Measurements from ENCODE around the gene BPIFB1.

BPIFB1 gene, protein sequence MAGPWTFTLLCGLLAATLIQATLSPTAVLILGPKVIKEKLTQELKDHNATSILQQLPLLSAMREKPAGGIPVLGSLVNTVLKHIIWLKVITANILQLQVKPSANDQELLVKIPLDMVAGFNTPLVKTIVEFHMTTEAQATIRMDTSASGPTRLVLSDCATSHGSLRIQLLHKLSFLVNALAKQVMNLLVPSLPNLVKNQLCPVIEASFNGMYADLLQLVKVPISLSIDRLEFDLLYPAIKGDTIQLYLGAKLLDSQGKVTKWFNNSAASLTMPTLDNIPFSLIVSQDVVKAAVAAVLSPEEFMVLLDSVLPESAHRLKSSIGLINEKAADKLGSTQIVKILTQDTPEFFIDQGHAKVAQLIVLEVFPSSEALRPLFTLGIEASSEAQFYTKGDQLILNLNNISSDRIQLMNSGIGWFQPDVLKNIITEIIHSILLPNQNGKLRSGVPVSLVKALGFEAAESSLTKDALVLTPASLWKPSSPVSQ

GRCh38 chr20:33282991-33283555 is at the start of gene BPIFB1:
Gene BPIFB1, plus strand, starts transcription at chr20:33283214. Its CDS starts 2,860 bp downstream, at chr20:33286074.
- DNase-seq = no peak

DNA sequence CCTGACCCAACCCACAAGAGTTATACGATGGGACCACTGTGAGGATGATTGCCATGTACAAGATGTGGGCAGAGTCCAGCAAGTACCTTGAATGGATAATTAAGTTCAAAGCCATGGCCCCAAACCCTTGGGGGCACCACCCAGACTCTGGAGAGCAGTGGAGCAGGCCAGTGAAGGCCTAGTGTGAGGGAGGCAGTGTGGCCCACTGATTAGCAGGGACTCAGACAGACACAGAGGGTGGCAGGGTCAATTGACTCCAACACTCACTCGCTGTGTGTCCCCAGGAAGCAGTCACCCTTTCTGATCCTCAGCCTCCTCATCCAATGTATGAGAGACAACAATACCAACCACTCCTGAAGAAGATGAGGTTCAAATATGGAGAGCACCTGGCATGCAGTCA is 49.0 kb upstream of the BPIFB1 start:
- DNase-seq = no peak

GRCh38 chr20:33235696-33236095 is 47.3 kb upstream of the BPIFB1 start, which contains the start of gene BPIFA1:
Gene BPIFA1, plus strand, starts transcription at chr20:33235996. Its CDS starts 1,716 bp downstream, at chr20:33237712.
- no peak for DNase-seq

- no peak for DNase-seq
These were observed 46.7 kb upstream of the BPIFB1 start for GRCh38 chr20:33236351-33236750.

GRCh38 chr20:33237989-33238388 is 45.0 kb upstream of the BPIFB1 start:
- no peak for DNase-seq

- no peak for DNase-seq
These were observed 43.6 kb upstream of the BPIFB1 start for GRCh38 chr20:33239418-33239817.

DNA sequence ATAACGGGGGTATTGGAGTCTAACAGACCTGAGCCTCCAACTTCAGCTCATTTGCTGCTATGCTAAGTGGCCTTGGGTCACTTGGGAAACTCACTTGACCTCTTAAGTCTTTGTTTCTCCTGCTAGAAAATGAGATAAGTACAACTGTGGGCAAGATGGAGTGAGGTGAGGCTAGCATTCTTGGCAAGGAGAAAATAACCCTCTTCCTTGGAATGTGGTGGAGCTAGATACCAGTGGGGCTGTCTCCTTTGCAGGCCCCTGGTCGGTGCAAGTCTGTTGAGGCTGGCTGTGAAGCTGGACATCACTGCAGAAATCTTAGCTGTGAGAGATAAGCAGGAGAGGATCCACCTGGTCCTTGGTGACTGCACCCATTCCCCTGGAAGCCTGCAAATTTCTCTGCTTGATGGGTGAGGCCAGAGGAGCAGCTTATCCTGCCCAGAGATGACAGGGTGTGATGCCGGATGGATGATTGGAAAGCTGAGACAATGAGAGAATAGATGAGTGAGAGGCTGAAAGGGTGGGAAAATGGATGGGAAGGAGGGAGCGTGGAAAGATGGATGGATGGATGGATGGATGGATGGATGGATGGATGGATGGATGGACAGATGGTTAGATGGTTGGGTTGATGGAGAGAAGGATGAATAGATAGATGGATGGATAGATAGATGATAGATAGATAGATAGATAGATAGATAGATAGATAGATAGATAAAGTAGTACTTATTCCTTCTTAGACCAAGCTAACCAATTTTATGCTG is 42.9 kb upstream of the BPIFB1 start:
- DNase-seq = no peak

- no peak for DNase-seq
These were observed 42.1 kb upstream of the BPIFB1 start for GRCh38 chr20:33240923-33241322.

- no peak for DNase-seq
These were observed 40.5 kb upstream of the BPIFB1 start for GRCh38 chr20:33242319-33243100.

DNA sequence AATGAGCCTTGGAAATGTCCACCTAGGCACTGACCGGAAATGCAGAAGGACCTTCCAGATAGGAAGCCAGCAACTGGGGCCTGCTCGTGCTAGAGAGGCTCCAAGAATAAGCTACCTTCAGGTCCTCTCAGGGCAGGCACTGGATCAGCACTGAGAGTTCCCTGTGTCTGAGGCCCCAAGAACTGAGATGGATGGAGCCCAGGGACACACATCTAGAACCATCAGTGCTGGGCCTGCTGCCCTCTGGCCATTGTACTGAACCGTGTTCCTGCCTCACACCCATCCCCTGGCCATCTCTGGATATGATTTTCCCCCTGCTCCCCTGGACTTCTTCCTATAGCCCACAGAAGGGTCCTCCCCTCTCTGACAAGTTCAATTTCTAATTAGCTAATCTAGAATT is 36.9 kb upstream of the BPIFB1 start:
- no peak for DNase-seq

DNA sequence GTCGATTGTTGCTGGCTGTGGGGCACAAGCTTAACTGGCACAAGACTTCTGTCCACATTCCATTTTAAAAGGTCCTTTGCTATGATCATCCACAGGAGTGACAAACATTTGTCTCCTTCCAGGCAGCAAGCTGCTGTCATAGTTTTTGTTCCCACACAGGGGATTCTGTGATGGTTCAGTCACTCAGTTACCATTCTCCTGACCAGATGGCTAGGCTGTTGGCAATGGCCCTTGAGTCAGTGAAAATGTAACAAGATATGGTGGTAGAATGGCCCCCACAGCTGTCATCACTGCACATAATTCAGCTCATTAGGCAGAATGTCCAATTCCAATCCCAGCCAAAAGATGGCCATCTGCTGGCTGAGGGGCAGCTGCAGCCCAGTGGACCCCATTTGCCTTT is 33.6 kb upstream of the BPIFB1 start:
- no peak for DNase-seq

GRCh38 chr20:33250666-33251065 is 32.3 kb upstream of the BPIFB1 start:
- no peak for DNase-seq

GRCh38 chr20:33251496-33251895 is 31.5 kb upstream of the BPIFB1 start:
- DNase-seq = no peak

DNA sequence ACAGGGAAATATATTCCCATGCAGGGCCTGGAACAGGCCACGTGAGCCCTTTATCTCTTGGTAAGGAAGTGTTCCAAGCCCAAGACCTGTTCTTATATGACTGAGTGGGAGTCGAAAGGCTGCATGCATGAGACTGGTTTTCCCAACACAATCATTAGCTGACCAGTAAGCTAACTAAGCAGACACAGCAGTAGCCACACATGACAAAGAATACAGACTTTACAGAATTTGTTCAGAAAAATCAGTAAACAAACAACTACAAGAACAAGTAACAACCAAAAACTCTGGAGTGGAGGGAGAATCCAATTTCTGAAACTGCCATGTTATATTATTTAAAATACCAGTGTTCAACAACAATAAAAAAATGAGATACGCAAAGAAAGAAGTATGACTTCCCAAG is 30.6 kb upstream of the BPIFB1 start:
- no peak for DNase-seq

- DNase-seq = no peak
These were observed 28.0 kb upstream of the BPIFB1 start for GRCh38 chr20:33255005-33255404.

- no peak for DNase-seq
These were observed 25.8 kb upstream of the BPIFB1 start for GRCh38 chr20:33257237-33257636.

DNA sequence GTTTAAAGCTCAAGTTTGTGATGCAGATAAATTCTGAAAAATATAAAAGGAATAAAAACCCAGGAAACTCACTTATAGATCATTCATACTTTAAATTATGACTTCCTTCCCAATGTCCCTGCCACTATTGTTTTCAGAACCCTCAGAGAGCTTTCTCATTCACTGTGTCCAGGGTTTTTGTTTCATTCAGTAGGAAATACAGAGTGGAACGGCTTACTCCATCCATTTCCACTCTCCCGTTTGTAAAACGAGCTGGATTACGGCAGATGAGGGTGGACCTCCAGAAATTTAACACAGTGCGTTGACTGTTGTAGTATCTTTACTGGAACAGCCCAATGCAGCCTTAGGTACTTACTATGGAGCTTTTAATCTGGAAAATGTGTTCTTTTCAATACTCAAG is 23.6 kb upstream of the BPIFB1 start:
- no peak for DNase-seq

DNA sequence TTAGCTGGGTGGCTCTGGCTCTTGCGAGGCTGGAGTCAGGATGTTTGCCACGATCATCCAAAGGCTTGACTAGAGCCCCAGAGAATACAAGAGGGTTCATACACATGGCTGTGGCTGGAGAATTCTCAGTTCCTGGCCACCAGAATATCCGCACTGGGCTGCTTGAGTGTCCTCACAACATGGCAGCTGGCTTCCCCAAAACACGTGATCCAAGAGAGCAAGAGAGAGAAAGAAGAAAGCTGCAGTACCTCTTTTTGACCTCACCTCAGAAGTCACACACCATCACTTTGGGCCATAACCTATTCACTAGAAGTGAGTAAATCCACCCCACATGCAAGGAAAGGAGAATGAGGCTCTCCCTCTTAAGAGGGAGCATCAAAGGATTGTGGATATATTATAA is 21.5 kb upstream of the BPIFB1 start:
- no peak for DNase-seq

- DNase-seq = no peak
These were observed 20.4 kb upstream of the BPIFB1 start for GRCh38 chr20:33262658-33263065.

DNA sequence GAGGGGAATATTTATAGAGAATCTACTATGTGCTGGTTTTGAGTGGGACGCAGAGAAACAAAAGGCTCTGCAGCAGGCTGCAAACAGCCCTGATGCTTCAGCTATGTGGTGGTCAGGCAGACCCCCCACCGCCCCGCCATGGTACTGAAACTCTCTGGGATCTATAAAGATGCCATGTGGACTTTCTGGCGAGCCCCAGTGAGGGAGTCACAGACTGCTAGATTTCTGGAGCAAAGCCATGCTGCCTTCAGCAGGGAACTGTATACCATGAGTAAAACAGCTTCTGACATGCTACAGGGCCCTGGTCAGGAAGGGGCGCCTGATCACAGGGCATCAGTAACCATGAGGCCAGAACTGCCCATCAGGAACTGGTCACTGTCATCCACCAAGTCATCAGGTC is 19.2 kb upstream of the BPIFB1 start:
- no peak for DNase-seq

GRCh38 chr20:33267701-33268100 is 15.3 kb upstream of the BPIFB1 start:
- DNase-seq = no peak

GRCh38 chr20:33272155-33272873 is 10.7 kb upstream of the BPIFB1 start:
- no peak for DNase-seq
